ENCODE measurements around the gene TAPT1.
"Not testable (repeated sequence)": the region's sequence is repeated elsewhere in the genome, so short reads cannot be mapped to it uniquely, and the experiment has no call there.

Gene TAPT1

DNA sequence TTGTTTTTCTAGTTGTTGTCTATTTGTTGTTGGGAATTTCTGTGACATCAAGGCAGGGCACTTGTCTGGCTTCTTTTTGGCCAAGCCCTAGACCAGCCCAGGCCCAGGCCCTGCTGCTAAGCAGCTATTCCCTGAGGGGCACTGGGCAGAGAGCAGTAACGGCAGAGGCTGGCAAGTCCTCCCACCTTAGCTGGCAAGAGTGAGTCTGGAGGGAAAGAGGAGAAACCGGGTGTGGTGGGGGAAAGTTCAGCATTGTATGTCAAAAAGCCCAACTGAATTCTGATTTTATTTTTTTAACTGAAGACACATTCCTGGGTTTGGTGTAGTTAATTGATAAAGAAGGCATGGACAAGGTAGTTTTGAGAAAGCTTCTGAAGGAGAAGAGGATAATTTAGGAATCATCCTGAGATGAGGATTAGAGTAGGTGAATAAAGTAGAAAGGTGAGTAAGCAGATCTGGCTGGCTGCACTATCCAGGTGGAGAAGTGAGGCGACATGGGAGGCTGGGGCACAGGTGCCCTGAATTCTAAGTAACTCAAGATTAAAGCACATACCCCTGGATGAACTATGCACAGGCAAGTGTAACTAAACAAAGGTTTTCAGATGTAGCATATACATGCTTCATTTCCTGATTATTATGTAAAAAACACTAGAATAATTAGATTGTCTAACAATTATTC lies 57.4 kb downstream of the TAPT1 start:
- no peak for DNase-seq

- no peak for DNase-seq
These were observed 58.1 kb downstream of the TAPT1 start for GRCh38 chr4:16168144-16168543.

DNA sequence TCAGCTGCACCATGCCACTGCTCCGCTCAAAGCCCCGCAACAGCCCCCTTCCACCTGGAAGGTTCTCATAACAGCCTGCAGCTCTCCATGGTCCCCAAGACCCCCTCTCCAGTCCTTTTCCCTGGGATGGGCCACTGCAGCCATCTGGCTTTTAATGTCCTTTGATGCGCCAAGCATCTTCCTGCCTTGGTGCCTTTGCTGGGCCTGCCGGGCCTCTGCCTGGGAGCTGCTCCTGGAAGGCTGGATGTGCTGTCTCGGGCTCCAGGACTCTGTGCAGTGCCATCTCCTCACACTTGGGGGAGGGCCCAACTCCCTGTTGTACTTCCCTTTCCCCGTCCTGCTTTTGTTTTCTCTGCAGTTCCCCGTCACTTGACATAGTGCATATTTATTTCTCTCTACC lies 60.3 kb downstream of the TAPT1 start:
- no peak for DNase-seq

- no peak for DNase-seq
These were observed 63.4 kb downstream of the TAPT1 start for GRCh38 chr4:16162891-16163290.

GRCh38 chr4:16161851-16162408 lies 64.3 kb downstream of the TAPT1 start:
- DNase-seq = no peak

DNA sequence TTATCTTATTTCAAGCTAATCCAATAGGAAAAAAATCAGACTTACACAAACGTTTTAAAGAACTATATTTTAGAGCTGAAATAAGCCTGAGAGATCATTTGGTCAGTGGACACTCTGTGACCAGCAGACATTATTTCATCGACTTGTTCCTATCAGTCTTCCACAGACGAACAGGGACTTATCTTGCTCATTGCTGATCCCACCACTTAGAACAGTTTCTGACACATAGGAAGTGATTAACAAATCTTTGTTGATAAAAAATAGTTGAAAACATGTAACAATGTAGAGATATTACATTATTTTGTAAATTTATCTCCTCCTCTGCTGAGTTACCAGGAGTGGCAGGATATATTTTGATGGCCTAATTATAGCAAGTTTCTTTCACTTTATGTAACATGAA lies 65.8 kb downstream of the TAPT1 start:
- DNase-seq = no peak

- no peak for DNase-seq
These were observed 67.0 kb downstream of the TAPT1 start for GRCh38 chr4:16159286-16159685.

DNA sequence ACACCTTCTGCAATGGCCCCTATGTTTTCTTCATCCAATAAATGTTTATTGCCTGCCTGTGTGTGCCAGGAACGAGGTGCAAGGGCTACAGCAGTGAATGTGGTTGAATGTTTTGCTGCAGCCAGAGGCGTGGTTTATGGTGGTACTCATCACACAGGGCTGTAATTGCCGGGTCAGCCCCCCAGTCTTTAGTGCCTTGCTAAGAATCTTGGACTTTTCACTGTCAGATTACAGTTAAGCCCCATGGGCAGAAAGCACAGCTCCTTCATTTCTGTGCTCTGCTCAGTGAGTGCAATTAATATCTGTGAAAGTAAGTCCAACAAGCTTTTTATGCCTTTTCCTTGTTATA lies 67.8 kb downstream of the TAPT1 start:
- no peak for DNase-seq

DNA sequence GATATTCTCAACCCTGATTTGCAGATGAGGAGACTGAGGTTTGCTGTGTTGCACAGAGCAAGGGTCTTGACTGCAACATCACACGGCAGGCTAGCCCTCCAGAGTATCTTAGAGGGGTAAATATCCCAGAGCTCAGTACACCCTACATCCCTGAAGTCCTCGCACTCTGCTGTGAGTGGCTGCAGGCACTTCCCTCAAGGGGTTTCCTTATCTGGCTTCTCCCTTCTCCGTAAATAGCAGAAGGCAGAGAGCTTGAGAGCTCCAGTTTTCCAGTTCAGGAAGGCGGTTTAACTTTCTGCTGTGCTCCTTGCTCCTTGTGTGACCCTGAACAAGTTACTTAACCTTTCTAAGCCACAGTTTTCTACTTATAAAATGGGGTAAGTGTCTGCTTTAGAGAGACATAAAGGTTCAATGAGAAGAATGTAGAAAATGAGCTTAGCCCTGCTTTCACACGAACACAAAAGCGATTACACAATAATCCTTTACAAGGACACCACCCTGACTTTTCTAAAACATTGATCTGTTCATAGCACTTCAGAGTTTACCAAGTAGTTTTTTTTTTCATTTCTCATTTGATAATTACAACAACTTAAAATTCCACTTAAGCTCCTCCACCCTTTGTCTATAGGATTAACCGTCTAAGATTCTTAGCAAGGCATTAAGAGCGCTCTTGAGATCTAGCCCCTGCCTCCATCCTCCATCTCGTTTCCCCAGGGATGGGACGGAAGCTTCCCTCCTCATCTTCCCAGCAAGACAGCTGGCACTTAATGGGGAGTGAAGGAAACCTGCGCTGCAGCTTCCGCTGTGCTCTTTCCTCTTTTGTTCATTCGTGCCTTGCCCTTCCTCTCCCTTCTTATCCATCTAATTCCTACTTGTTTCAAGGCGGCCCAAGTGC lies 68.4 kb downstream of the TAPT1 start:
- no peak for DNase-seq

DNA sequence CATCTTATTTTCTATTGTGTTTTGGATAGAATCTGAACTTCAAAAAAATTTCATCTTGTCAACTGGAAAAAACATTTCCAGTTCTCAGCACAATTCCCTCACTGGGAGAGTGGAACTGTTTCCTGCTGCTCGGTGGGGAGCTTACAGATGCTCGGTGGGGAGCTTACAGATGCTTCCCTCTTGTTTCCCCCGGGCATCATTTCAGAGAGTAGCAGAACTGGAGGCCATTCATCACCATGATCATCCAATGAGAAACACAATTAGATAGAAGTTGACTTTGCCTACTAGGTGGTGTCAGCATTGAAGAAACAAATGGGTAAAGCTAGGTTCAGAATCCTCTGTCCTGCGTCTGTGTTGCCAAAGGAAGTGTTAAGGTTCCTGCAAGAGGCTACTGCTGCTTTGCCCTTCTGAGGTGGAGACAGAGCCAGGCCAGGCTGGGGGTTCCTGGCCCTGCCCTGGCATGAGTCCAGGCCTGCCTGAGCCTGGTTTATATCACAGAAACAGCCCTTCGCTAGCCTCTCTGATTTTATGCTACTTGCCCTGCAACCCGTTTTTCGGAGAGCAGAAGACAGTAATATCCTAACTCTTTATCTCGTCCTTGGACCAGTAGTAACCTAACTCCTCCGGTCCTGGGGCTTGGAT lies 70.6 kb downstream of the TAPT1 start:
- DNase-seq = no peak

DNA sequence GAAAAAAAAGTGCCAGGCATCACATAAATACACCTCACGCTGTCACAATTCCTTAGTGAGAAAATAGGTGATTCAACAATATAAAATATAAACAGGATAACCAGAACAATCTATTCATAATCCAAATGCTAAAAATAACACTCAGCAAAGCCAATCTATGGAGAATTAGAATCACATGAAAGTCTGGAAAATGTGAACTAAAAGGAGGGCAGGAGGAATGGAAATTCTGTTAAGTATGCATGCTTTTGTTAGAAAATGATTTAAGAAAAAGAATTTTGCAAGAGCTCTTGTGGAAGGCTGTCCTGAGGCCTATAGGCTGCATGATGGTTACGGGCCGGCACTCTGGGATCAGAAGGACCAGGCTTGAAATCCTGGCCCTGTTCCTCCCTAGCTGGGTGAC lies 71.8 kb downstream of the TAPT1 start:
- DNase-seq = no peak

DNA sequence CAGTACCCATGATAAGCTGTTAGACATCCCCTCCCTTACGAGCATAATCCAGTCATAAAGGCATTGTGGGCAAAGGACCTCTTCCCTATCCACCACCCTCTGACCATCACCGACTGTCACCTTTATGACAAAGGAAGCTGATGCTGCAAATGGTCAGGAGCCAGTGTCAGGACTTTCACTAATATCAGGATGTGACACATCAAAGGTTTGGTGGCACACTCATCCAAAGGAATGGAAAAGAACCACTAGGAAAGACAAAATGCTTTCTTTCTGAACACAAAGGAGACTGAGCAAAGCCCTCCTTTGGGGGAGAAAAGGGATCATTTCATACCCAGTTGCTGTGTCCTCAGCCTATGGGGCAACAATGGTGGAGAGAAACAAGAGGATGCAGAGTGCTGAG lies 75.6 kb downstream of the TAPT1 start:
- DNase-seq = no peak

GRCh38 chr4:16144913-16145312 lies 81.4 kb downstream of the TAPT1 start:
- DNase-seq = not testable (repeated sequence)

DNA sequence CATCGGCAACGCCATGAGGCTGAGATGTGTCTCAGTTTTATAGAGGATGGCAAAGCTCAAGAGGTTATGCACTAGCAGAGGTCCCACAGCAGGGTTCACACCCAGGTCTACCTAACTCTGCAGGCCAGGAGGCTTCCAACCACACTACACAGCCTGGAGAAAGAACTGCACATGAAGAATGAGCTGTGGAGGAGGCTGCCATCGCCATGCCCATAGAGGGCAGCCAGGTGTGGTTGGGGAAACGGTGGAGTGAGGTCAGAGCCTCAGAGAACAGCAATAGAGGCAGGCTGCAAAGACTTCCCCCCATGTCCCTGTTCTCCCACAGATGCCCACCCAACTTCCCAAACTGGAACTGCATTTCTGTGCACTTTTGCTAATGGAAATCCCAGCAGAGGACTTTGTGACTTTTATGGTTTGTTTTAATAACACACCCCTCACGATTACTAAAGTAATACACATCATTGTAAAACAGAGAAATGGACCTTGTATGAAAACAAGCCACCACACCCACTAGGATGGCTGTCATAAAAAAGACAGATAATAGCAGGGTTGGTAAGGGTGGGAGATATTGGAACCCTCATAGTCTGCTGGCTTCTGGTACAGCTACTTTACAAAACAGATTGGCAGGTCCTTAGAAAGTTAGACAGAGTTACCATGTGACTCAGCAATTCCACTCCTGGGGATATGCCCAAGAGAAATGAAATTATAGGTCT lies 83.5 kb downstream of the TAPT1 start:
- DNase-seq = no peak

- DNase-seq = no peak
These were observed 85.4 kb downstream of the TAPT1 start for GRCh38 chr4:16140879-16141249.

- no peak for DNase-seq
These were observed 85.9 kb downstream of the TAPT1 start for GRCh38 chr4:16140231-16140878.

DNA sequence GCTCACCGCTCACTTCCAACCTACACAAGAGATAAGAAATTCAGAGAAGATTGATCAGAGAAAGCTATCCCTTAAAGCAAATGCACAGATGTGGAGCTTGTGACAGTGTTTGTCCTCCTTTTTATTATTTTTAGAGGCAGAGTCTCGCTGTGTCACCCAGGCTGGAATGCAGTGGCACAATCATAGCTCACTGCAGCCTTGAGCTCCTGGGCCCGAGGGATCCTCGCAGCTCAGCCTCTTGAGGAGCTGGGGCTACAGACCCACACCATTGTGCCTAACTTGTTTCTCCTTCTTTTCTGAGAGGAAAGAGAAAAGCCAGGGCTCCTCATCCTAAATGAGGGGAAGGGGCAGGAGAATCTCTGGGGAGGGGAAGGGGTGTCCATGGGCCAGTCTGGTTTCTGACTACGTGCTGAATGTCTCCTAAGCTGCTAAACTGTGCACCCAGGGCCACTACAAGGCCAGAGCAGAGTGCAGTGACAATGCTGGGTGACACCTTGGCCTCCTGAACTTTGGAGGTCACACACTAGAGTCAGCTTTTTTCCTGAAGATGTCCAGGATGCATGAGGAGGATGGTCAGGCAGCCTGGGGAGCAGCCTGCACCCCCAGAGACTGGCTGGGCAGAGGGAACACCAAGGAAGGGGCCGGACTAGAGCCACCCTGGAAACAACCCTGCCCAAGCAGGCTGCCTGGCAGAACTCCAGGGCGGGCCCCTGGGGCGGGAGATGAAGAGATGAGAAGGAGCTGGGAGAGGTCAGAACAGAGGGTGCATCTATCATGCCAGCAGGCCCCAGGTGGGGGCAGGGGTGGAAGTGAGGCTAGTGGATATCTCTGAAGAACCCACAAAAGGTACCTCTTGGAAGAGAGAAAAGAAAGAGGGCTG lies 87.0 kb downstream of the TAPT1 start:
- DNase-seq = no peak

DNA sequence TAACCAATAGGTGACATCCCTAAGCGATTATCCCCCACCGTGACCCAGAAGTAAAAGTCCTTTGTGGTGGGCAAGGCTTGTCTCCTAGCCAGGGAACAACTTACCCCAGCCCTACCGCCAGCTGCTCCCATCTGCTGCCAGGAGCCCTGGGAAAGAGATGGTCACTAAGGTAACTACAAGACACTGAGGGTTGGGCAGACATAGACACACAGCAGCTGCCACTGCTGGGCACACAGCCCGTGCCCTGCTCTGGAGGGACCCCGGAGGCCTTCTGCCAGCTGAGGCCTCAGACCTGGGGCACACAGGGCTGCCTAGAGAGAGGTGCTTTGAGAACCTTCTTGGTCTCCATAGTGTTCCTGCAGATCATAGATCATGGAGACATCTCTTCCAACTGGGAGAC lies 89.4 kb downstream of the TAPT1 start:
- DNase-seq = no peak

- DNase-seq = no peak
These were observed 90.0 kb downstream of the TAPT1 start for GRCh38 chr4:16136311-16136710.

DNA sequence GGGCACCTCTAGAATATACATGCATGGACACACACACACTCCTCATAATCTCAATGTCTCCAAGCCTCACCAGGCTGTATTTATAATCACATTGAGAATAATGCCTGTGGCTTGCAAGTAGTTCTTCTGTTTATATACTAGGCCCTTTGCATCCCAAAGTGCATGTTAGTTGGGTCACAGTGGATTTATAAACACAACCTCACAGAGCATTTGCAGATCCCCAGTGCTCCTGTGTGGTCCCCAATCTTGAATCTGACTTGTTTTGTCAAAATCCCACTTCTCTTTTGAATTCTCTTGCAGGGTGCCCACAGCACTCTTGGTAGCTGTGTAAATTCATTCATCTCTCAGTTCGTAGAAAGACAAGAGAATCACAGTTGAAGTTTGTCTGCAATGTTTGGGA lies 92.9 kb downstream of the TAPT1 start:
- DNase-seq = no peak

DNA sequence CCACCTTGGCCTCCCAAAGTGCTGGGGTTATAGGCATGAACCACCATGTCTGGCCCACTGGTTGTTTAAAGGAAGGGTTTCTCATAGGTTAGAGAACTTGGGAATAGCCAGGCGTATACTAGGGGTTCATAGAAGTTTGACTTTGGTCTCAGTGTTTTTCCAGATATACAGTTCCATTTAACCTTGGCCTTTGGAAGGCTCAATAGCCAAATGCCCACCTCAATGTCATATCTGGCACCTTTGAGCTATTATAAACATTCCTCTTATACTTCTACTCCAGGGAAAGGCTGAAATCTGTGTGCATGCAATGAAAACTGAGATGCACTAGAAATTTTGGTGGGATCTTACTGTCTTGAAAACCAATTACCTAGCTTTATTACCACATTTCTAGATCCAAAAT lies 95.0 kb downstream of the TAPT1 start:
- no peak for DNase-seq

DNA sequence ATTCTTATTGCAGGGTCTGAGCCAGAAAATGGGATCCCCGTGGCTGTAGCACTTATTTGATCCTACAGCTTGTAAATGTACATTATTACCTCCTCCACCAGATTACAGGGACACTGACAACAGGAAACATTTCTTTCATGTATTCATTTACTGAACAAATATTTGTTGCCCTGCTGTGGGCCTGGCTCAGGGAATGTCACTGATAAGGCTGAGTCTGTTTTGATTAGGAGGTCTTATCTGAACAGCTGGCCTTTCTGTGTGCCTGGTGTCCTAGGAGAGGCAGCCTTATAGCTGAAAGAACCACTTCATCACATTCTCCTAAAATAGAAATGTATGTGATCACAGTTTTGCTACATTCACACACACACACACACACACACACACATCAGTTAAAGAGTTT lies 96.9 kb downstream of the TAPT1 start:
- no peak for DNase-seq

Measured in activated naive CD4-positive, alpha-beta T cell treated with anti-CD3 and anti-CD28 coated beads, Interleukin-2, amount 50 U/mL, for 16 hours (primary cell).